ENCODE data around the gene TEX22.

- no peak for TF ChIP-seq ZNF791 (tag by site-specific recombination; IDR thresholded peaks at IDR 0.05)
- TF ChIP-seq ZFP37 (tag by site-specific recombination; IDR thresholded peaks at IDR 0.05): no peak
- TF ChIP-seq CTCF (tag by site-specific recombination; IDR thresholded peaks at IDR 0.05): no peak
- no peak for TF ChIP-seq REST (tag by site-specific recombination; IDR thresholded peaks at IDR 0.05)
- TF ChIP-seq ZBTB7A (tag by site-specific recombination; IDR thresholded peaks at IDR 0.05; ENCODE audit: low read depth): no peak
- TF ChIP-seq ZNF426 (tag by site-specific recombination; IDR thresholded peaks at IDR 0.05): no peak
- no peak for TF ChIP-seq SALL2 (tag by site-specific recombination; IDR thresholded peaks at IDR 0.05; ENCODE audit: borderline replicate concordance)
Measured at GRCh38 chr14:105415481-105416428, 17.4 kb downstream of the TEX22 start.
